ENCODE results near the gene ATP11A.
A peak's percentile ranks its signal among the peaks of the same experiment; 100 is the strongest.

The ATP11A gene
- total RNA-seq = 44.3 to 64.3 (median 50.1) reads per million in 3 donors

GRCh38 chr13:112689303-112690245, at the start of gene ATP11A:
TSS of gene ATP11A (plus strand) at chr13:112690038. CDS start at chr13:112690417, 379 bp downstream.
- peak; percentile 70 to 78 (median 72) for DNase-seq
- no peaks in the 10 kb centered on the region for H3K9me3 ChIP-seq (ENCODE audit: control insufficient read depth, low read length)
- H3K4me3 ChIP-seq (ENCODE audit: insufficient read depth, low read depth, low read length, poor library complexity, severe bottlenecking) = peak within 1 kb of the TSS; percentile 75
- no peaks in the 10 kb centered on the region for H3K36me3 ChIP-seq (ENCODE audit: control insufficient read depth, insufficient read depth, low read length)
- H3K27ac ChIP-seq (ENCODE audit: insufficient read depth, low read length, poor library complexity, severe bottlenecking) = peak within 1 kb of the TSS; percentile 89
- H3K4me1 ChIP-seq (ENCODE audit: control insufficient read depth, insufficient read depth, low read length, poor library complexity, severe bottlenecking) = peaks cover 20% of the 10 kb centered on the region
- no peaks in the 10 kb centered on the region for H3K27me3 ChIP-seq (replicated peaks; ENCODE audit: control insufficient read depth, insufficient read depth, low read length, poor library complexity, severe bottlenecking)

DNA sequence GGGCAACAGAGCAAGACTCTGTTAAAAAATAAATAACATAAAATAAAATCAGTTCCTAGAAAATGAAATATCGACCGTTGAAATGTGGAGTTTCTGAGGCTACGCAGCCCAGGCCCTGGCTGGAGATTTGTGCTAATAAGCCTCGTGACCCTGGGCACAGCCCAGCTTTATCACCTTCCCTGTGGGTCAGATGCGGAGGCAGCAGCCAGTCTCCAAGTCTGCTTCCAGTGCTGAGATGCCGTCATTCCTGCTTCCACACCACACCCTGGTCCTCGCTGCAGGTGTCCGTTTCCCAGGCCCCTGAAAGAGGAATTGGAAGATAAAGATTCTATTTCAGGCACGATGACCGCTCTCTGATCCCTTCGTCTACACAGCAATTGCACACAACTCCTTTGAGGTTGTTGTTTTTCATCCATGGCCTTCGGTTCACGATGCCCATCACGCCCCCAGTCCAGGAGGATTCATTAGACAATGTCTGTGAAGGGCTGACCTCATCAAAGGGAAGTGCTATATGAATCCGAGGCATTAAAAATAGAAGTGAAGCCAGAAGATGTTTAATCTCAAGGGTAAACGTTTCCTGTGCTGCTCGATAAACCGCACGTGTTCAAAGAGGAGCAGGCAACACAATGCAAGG, 48.3 kb upstream of the ATP11A start:
- no peaks in the 10 kb centered on the region for H3K36me3 ChIP-seq (ENCODE audit: control insufficient read depth, insufficient read depth, low read length)
- H3K27ac ChIP-seq (ENCODE audit: insufficient read depth, low read length, poor library complexity, severe bottlenecking) = no peak overlapping the region
- no peaks in the 10 kb centered on the region for H3K9me3 ChIP-seq (ENCODE audit: control insufficient read depth, low read length)
- no peaks in the 10 kb centered on the region for H3K4me1 ChIP-seq (ENCODE audit: control insufficient read depth, insufficient read depth, low read length, poor library complexity, severe bottlenecking)
- H3K27me3 ChIP-seq (replicated peaks; ENCODE audit: control insufficient read depth, insufficient read depth, low read length, poor library complexity, severe bottlenecking) = no peaks in the 10 kb centered on the region
- DNase-seq = no peak
- no peak overlapping the region for H3K4me3 ChIP-seq (ENCODE audit: insufficient read depth, low read depth, low read length, poor library complexity, severe bottlenecking)

GRCh38 chr13:112642090-112642460, 47.8 kb upstream of the ATP11A start:
- H3K36me3 ChIP-seq (ENCODE audit: control insufficient read depth, insufficient read depth, low read length) = no peaks in the 10 kb centered on the region

DNA sequence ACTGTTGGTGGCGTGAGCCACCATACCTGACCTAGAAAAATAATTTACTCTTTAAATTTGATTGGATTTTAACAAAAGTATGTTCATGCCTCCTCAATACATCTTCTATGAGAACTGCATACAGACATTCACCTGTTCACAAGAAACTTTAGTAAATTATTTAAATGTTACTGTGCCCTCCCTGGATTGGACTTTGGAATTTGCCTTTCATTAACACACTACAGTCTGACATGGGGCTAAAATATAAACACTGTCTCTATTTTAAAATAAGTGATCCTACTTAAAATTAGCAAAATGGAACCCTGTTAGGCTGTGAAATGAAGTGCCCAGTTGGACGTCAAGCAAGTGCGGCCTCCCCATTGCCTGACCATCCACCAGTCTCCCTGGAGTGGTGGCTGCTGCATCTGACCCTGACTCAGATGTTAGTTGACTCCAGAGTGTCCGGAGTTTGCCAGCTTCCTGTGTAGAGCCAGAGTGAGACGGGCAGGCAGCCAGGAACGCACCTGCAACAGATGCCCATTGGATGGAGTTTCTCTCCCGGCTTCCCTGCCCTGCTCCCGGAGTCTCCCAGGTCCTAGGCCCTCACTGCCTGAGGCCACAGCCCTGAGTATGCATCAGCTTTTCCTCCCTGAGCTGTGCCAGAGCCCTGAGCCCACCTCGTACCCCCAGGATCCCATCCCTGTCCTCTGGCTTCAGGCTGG, 45.9 kb upstream of the ATP11A start:
- H3K9me3 ChIP-seq (ENCODE audit: control insufficient read depth, low read length) = no peaks in the 10 kb centered on the region
- no peak for DNase-seq
- no peaks in the 10 kb centered on the region for H3K27me3 ChIP-seq (replicated peaks; ENCODE audit: control insufficient read depth, insufficient read depth, low read length, poor library complexity, severe bottlenecking)
- H3K27ac ChIP-seq (ENCODE audit: insufficient read depth, low read length, poor library complexity, severe bottlenecking) = no peak overlapping the region
- H3K4me3 ChIP-seq (ENCODE audit: insufficient read depth, low read depth, low read length, poor library complexity, severe bottlenecking) = no peak overlapping the region
- no peaks in the 10 kb centered on the region for H3K4me1 ChIP-seq (ENCODE audit: control insufficient read depth, insufficient read depth, low read length, poor library complexity, severe bottlenecking)
- no peaks in the 10 kb centered on the region for H3K36me3 ChIP-seq (ENCODE audit: control insufficient read depth, insufficient read depth, low read length)

More at GRCh38 chr13:112642090-112642460, 47.8 kb upstream of the ATP11A start:
- no peak overlapping the region for H3K4me3 ChIP-seq (ENCODE audit: insufficient read depth, low read depth, low read length, poor library complexity, severe bottlenecking)
- no peaks in the 10 kb centered on the region for H3K9me3 ChIP-seq (ENCODE audit: control insufficient read depth, low read length)
- no peaks in the 10 kb centered on the region for H3K4me1 ChIP-seq (ENCODE audit: control insufficient read depth, insufficient read depth, low read length, poor library complexity, severe bottlenecking)
- H3K27me3 ChIP-seq (replicated peaks; ENCODE audit: control insufficient read depth, insufficient read depth, low read length, poor library complexity, severe bottlenecking) = no peaks in the 10 kb centered on the region
- no peak overlapping the region for H3K27ac ChIP-seq (ENCODE audit: insufficient read depth, low read length, poor library complexity, severe bottlenecking)
- DNase-seq = no peak

DNA sequence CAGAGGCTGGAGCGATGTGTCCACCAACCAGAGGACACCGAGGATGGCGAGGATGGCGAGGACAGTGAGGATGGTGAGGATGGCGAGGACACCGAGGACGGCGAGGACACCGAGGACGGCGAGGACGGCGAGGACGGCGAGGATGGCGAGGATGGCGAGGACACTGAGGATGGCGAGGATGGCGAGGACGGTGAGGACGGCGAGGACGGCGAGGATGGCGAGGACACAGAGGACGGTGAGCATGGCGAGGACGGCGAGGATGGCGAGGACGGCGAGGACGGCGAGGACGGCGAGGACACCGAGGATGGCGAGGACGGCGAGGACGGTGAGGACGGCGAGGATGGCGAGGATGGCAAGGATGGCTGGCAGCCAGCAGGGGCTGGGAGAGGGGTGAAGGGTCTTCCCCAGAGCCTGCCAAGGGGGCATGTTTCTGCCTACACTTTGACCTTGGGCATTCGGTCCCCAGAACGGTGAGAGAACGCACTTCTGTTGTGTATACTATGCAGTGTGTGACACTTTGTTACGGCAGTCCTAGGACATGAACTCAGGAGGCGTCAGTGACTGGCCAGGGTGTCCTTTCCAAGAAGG, 44.4 kb upstream of the ATP11A start:
- H3K4me1 ChIP-seq (ENCODE audit: control insufficient read depth, insufficient read depth, low read length, poor library complexity, severe bottlenecking) = no peaks in the 10 kb centered on the region
- H3K9me3 ChIP-seq (ENCODE audit: control insufficient read depth, low read length) = no peaks in the 10 kb centered on the region
- no peak for DNase-seq
- H3K4me3 ChIP-seq (ENCODE audit: insufficient read depth, low read depth, low read length, poor library complexity, severe bottlenecking) = no peak overlapping the region
- no peaks in the 10 kb centered on the region for H3K36me3 ChIP-seq (ENCODE audit: control insufficient read depth, insufficient read depth, low read length)
- no peak overlapping the region for H3K27ac ChIP-seq (ENCODE audit: insufficient read depth, low read length, poor library complexity, severe bottlenecking)
- no peaks in the 10 kb centered on the region for H3K27me3 ChIP-seq (replicated peaks; ENCODE audit: control insufficient read depth, insufficient read depth, low read length, poor library complexity, severe bottlenecking)

DNA sequence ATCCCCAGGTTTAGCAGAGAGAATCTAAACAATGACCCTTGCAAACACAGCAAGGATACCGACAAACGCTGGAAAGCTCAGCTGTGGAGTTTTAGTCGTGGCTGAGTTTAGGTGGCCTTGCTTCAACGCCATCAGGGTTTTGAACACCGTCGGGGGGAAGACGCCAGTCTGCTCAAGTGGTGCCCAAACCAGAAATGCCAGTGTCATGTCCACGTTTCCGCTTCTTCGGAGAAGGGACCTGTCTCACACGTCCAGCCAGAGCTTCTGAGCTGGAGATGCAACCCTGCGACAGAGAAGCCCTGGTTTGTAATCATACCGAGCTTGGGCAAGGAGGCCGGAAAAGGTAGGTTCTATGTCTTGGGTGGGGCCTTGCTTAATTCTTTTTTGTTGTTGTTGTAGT, 42.6 kb upstream of the ATP11A start:
- Histone ChIP-seq H3K27ac (ENCODE audit: insufficient read depth, low read length, poor library complexity, severe bottlenecking) (no peak overlapping the region), H3K4me3 (ENCODE audit: insufficient read depth, low read depth, low read length, poor library complexity, severe bottlenecking) (no peak overlapping the region), H3K36me3 (ENCODE audit: control insufficient read depth, insufficient read depth, low read length) (no peaks in the 10 kb centered on the region), H3K9me3 (ENCODE audit: control insufficient read depth, low read length) (no peaks in the 10 kb centered on the region), H3K4me1 (ENCODE audit: control insufficient read depth, insufficient read depth, low read length, poor library complexity, severe bottlenecking) (no peaks in the 10 kb centered on the region), H3K27me3 (replicated peaks; ENCODE audit: control insufficient read depth, insufficient read depth, low read length, poor library complexity, severe bottlenecking) (no peaks in the 10 kb centered on the region)
- DNase-seq = no peak

GRCh38 chr13:112648101-112648500, 41.7 kb upstream of the ATP11A start:
- DNase-seq = no peak
- Histone ChIP-seq H3K4me1 (ENCODE audit: control insufficient read depth, insufficient read depth, low read length, poor library complexity, severe bottlenecking) (no peaks in the 10 kb centered on the region), H3K4me3 (ENCODE audit: insufficient read depth, low read depth, low read length, poor library complexity, severe bottlenecking) (no peak overlapping the region), H3K27me3 (replicated peaks; ENCODE audit: control insufficient read depth, insufficient read depth, low read length, poor library complexity, severe bottlenecking) (no peaks in the 10 kb centered on the region), H3K9me3 (ENCODE audit: control insufficient read depth, low read length) (no peaks in the 10 kb centered on the region), H3K36me3 (ENCODE audit: control insufficient read depth, insufficient read depth, low read length) (no peaks in the 10 kb centered on the region), H3K27ac (ENCODE audit: insufficient read depth, low read length, poor library complexity, severe bottlenecking) (no peak overlapping the region)

DNA sequence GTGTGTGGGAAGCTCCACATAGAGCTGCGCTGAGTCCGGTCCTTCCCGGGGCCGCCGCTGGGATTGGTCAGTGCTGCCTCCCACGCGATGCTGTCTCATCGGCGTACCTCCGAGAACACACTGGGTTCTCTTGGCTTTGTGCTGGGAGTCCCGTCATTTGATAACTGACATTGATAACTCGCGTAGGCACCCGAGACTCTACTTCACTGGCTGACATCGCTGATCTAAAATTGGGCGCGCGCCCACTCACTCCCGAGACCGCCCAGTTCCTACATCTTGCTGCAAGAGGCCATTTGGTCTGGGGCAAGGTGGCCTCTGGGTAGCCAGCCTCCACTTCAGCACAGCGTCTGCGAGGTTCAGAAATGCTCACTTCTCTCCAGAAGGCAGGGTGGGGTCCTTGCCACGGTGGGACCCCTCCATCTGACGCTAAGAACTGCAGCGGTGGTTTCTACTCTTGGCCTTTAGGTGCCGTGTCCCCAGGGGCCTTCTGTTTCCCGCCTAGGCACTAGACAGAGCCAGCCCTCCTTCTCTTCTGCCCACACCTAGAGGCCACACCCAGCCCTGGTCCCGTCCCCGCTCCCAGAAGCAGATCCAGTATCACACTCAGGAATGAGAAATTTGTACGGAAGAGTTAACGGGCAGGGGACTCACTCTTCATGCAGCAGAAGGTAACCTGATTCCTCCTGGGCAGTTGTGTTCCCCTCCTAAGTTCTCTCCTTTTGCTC, 40.7 kb upstream of the ATP11A start:
- H3K9me3 ChIP-seq (ENCODE audit: control insufficient read depth, low read length) = no peaks in the 10 kb centered on the region
- no peak overlapping the region for H3K4me3 ChIP-seq (ENCODE audit: insufficient read depth, low read depth, low read length, poor library complexity, severe bottlenecking)
- no peaks in the 10 kb centered on the region for H3K27me3 ChIP-seq (replicated peaks; ENCODE audit: control insufficient read depth, insufficient read depth, low read length, poor library complexity, severe bottlenecking)
- H3K36me3 ChIP-seq (ENCODE audit: control insufficient read depth, insufficient read depth, low read length) = no peaks in the 10 kb centered on the region
- H3K27ac ChIP-seq (ENCODE audit: insufficient read depth, low read length, poor library complexity, severe bottlenecking) = no peak overlapping the region
- no peaks in the 10 kb centered on the region for H3K4me1 ChIP-seq (ENCODE audit: control insufficient read depth, insufficient read depth, low read length, poor library complexity, severe bottlenecking)
- DNase-seq = no peak

DNA sequence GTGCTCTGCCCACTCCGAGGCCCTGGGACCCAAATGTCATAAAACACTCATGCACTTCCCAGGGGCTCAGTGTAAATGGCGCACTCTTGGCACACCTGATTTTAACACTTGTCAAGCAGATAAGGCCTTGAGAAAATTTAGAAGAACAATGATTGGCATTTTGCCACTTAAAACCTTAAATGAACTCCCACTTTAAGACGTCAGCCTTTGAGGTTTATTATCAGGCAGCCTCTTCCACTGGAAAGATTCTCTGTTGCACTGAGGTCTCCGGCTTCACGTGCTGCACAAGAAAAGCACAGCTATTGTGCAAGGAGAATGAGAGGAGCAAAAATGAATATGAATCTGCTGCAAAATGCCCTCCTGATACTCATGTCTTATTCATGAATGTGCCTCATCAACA, 38.5 kb upstream of the ATP11A start:
- no peak for DNase-seq
- no peaks in the 10 kb centered on the region for H3K27me3 ChIP-seq (replicated peaks; ENCODE audit: control insufficient read depth, insufficient read depth, low read length, poor library complexity, severe bottlenecking)
- no peak overlapping the region for H3K27ac ChIP-seq (ENCODE audit: insufficient read depth, low read length, poor library complexity, severe bottlenecking)
- no peak overlapping the region for H3K4me3 ChIP-seq (ENCODE audit: insufficient read depth, low read depth, low read length, poor library complexity, severe bottlenecking)
- H3K4me1 ChIP-seq (ENCODE audit: control insufficient read depth, insufficient read depth, low read length, poor library complexity, severe bottlenecking) = no peaks in the 10 kb centered on the region
- H3K9me3 ChIP-seq (ENCODE audit: control insufficient read depth, low read length) = no peaks in the 10 kb centered on the region
- no peaks in the 10 kb centered on the region for H3K36me3 ChIP-seq (ENCODE audit: control insufficient read depth, insufficient read depth, low read length)
